HepG2 (cell line): ENCODE results near the gene MRPL14. TPM values are rescaled to one million over a fixed set of nuclear protein-coding genes. Genes with fewer than 3 reads are reported as not detected.

Experiments
- AHDC1 ChIP-seq: sonication (generic); formaldehyde crosslinking; IDR thresholded peaks from 2 replicates; pipeline ENCODE4 v1.5.1; 2020; ENCODE audit warnings: mild to moderate bottlenecking, missing genetic modification reagents, borderline replicate concordance
- CC2D1A ChIP-seq: sonication (generic); formaldehyde crosslinking; IDR thresholded peaks from 2 replicates; pipeline ENCODE4 v1.8.1; 2023; ENCODE audit warnings: mild to moderate bottlenecking, missing genetic modification reagents
- PATZ1 ChIP-seq: sonication (generic); formaldehyde crosslinking; IDR thresholded peaks from 2 replicates; pipeline ENCODE4 v1.4.0; 2020; ENCODE audit warnings: missing genetic modification reagents
- PRDM4 ChIP-seq: sonication (generic); formaldehyde crosslinking; IDR thresholded peaks from 2 replicates; pipeline ENCODE4 v1.9.0; 2021; ENCODE audit warnings: missing genetic modification reagents, borderline replicate concordance
- ZFP36L1 ChIP-seq: sonication (generic); formaldehyde crosslinking; IDR thresholded peaks from 2 replicates; pipeline ENCODE4 v1.8.0; 2022; ENCODE audit warnings: mild to moderate bottlenecking, missing genetic modification reagents, moderate library complexity
- ZFP82 ChIP-seq: sonication (generic); formaldehyde crosslinking; IDR thresholded peaks from 2 replicates; pipeline ENCODE4 v1.5.1; 2020; ENCODE audit warnings: mild to moderate bottlenecking, missing genetic modification reagents, borderline replicate concordance
- ZMAT3 ChIP-seq: sonication (generic); formaldehyde crosslinking; conservative IDR thresholded peaks from 2 replicates; pipeline ENCODE4 v1.7.0; 2021; ENCODE audit warnings: missing genetic modification reagents
- ZNF335 ChIP-seq: sonication (generic); formaldehyde crosslinking; IDR thresholded peaks from 2 replicates; pipeline ENCODE4 v1.4.0; 2020; ENCODE audit warnings: missing genetic modification reagents
- ZNF563 ChIP-seq: sonication (generic); formaldehyde crosslinking; IDR thresholded peaks from 2 replicates; pipeline ENCODE4 v1.8.0; 2022; ENCODE audit warnings: mild to moderate bottlenecking, moderate library complexity, missing genetic modification reagents
- ZNF850 ChIP-seq: sonication (generic); formaldehyde crosslinking; conservative IDR thresholded peaks from 2 replicates; pipeline ENCODE4 v1.9.0; 2021; ENCODE audit warnings: mild to moderate bottlenecking, missing genetic modification reagents
- polyA plus RNA-seq, 8 experiments: library from polyadenylated mRNA; depleted of rRNA in 3 of 8; stranded (reverse) in 7 of 8; unstranded in 1 of 8; fragments of >200 nt; fragmentation: Illumina TruSeq in 4 of 8; extraction: Trizol in 4 of 8; gene quantifications; 2 replicates each; pipeline versions ENCODE4 v1.2.1 to v1.2.3, GENCODE V29; 2011 to 2016; ENCODE audit warnings: low read depth in 4 of 8, missing spikeins in 1 of 8, mixed read lengths in 1 of 8; ENCODE audit not compliant: insufficient read depth in 1 of 8
- total RNA-seq, 5 experiments: library from RNA; depleted of rRNA; stranded (reverse); fragments of >200 nt; fragmentation: Illumina TruSeq; extraction: Trizol; gene quantifications; 2 replicates each; pipeline ENCODE4 v1.2.3, GENCODE V29; 2016; ENCODE audit warnings: low read depth in 1 of 5
- TF ChIP-seq, protein P1 (sequence below): sonication (generic); formaldehyde crosslinking; IDR thresholded peaks from 2 replicates; pipeline ENCODE4 v1.4.0; 2020; ENCODE audit warnings: missing genetic modification reagents
- TF ChIP-seq, protein P2 (sequence below): sonication (generic); formaldehyde crosslinking; IDR thresholded peaks from 2 replicates; pipeline ENCODE4 v1.5.1; 2020; ENCODE audit warnings: missing genetic modification reagents, mild to moderate bottlenecking, borderline replicate concordance
- TF ChIP-seq, protein P3 (sequence below): sonication (generic); formaldehyde crosslinking; IDR thresholded peaks from 2 replicates; pipeline ENCODE4 v1.5.0; 2020; ENCODE audit warnings: missing genetic modification reagents

MRPL14 gene
- total and polyA plus RNA-seq, 2 of the 13 experiments (the other 11 are each of a cell fraction or from before 2014, with no cell fraction given): 157 to 178 TPM

DNA sequence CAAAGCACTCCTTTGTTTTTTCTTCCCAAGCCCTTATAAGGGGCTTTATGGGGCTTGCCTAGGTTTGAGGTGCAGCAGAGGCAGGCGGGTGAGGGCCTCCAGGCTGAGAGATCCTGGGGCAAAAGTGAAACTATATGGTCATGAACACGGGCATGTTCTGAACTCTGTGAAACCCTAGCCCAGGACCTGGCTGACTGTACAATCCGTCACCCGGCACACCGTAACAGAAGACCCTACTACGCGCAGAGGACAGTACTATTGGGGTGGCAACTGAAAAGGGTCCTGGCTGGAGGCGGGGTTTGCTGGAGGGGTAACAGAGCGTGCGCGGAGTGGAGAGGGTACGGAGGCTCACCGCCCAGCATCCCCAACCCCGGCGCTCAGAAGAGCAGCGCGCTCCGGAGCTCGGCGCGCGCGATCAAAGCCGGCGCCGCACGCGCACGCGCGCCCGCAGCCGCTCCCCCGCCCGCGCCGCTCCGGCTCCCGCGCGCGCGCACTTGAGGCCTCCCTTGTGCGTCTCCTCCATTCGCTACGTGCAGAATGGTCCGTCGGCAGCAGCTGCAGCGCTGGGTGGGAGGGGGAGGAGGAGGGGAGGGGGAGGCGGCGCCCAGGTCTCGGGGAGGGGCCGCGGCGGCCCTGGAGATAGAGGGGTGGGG is 54.2 kb downstream of the MRPL14 start (continued):
- TF ChIP-seq AHDC1 (CRISPR knock-in tag) (0 out of 2 replicates have a peak, but pooled peaks have one; percentile 53), ZFP36L1 (CRISPR knock-in tag) (no peak), ZMAT3 (CRISPR knock-in tag) (peak; percentile 91), CC2D1A (CRISPR knock-in tag) (no peak), PATZ1 (CRISPR knock-in tag) (no peak), ZNF850 (CRISPR knock-in tag) (no peak), PRDM4 (CRISPR knock-in tag) (peak; percentile 23; the same call in 1 of the 2 replicates), ZNF563 (CRISPR knock-in tag) (0 out of 2 replicates have a peak, but pooled peaks have one; percentile 63), ZFP82 (CRISPR knock-in tag) (0 out of 2 replicates have a peak, but pooled peaks have one; percentile 22), ZNF335 (CRISPR knock-in tag) (0 out of 2 replicates have a peak, but pooled peaks have one; percentile 10)
- TF ChIP-seq, protein P1, sequence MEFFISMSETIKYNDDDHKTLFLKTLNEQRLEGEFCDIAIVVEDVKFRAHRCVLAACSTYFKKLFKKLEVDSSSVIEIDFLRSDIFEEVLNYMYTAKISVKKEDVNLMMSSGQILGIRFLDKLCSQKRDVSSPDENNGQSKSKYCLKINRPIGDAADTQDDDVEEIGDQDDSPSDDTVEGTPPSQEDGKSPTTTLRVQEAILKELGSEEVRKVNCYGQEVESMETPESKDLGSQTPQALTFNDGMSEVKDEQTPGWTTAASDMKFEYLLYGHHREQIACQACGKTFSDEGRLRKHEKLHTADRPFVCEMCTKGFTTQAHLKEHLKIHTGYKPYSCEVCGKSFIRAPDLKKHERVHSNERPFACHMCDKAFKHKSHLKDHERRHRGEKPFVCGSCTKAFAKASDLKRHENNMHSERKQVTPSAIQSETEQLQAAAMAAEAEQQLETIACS (CRISPR knock-in tag): peak; percentile 88
- TF ChIP-seq, protein P2, sequence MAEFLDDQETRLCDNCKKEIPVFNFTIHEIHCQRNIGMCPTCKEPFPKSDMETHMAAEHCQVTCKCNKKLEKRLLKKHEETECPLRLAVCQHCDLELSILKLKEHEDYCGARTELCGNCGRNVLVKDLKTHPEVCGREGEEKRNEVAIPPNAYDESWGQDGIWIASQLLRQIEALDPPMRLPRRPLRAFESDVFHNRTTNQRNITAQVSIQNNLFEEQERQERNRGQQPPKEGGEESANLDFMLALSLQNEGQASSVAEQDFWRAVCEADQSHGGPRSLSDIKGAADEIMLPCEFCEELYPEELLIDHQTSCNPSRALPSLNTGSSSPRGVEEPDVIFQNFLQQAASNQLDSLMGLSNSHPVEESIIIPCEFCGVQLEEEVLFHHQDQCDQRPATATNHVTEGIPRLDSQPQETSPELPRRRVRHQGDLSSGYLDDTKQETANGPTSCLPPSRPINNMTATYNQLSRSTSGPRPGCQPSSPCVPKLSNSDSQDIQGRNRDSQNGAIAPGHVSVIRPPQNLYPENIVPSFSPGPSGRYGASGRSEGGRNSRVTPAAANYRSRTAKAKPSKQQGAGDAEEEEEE (CRISPR knock-in tag): peak; percentile 34; the same call in 1 of the 2 replicates
- TF ChIP-seq, protein P3, sequence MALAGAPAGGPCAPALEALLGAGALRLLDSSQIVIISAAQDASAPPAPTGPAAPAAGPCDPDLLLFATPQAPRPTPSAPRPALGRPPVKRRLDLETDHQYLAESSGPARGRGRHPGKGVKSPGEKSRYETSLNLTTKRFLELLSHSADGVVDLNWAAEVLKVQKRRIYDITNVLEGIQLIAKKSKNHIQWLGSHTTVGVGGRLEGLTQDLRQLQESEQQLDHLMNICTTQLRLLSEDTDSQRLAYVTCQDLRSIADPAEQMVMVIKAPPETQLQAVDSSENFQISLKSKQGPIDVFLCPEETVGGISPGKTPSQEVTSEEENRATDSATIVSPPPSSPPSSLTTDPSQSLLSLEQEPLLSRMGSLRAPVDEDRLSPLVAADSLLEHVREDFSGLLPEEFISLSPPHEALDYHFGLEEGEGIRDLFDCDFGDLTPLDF: peak; percentile 66
